Mesenteric fat pad (tissue), 1 donor: Measurements from ENCODE around the gene DLX5. TPM values are rescaled to one million over a fixed set of nuclear protein-coding genes. Genes with fewer than 3 reads are reported as not detected.
"Not testable (repeated sequence)": the region's sequence is repeated elsewhere in the genome, so short reads cannot be mapped to it uniquely, and the experiment has no call there.

Source experiments
- DNase-seq: peaks from one replicate; pipeline ENCODE4 v3.0.0-alpha.2; 2020; ENCODE audit warnings: low spot score
- long read RNA-seq: library from polyadenylated mRNA; unstranded; transcript quantifications from one replicate; pipeline ENCODE4 v2.0.0, GENCODE V29; 2020
- total RNA-seq: library from RNA; stranded (reverse); fragmentation: NEBNext Ultra II Directional; extraction: Animal tissue kit (Norgen Biotek cat#: 25700); gene quantifications from one replicate; pipeline ENCODE4 v1.2.1, GENCODE V29; 2021
- donor health status: DM: yes; HTN: yes; CAD: no.

Gene DLX5
- total RNA-seq, result 0.22 TPM
- long read RNA-seq, result 0 reads

- DNase-seq, result peak; percentile 88
Measured at GRCh38 chr7:97024209-97025129, at the start of gene DLX5. TSS of gene DLX5 (minus strand) at chr7:97024831. CDS start at chr7:97024623, 208 bp downstream.

DNA sequence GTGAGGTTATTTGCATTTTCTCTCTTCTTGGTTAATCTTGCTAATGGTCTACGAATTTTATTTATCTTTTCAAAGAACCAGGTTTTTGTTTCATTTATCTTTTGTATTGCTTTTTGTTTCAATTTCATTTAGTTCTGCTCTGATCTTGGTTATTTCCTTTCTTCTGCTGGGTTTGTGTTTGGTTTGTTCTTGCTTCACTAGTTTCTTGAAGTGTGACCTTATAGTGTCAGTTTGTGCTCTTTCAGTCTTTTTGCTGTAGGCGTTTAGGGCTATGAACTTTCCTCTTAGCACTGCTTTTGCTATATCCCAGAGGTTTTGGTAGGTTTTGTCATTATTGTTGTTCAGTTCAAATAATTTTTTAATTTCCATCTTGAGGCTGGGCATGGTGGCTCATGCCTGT lies 47.4 kb upstream of the DLX5 start:
- DNase-seq, result not testable (repeated sequence)

DNA sequence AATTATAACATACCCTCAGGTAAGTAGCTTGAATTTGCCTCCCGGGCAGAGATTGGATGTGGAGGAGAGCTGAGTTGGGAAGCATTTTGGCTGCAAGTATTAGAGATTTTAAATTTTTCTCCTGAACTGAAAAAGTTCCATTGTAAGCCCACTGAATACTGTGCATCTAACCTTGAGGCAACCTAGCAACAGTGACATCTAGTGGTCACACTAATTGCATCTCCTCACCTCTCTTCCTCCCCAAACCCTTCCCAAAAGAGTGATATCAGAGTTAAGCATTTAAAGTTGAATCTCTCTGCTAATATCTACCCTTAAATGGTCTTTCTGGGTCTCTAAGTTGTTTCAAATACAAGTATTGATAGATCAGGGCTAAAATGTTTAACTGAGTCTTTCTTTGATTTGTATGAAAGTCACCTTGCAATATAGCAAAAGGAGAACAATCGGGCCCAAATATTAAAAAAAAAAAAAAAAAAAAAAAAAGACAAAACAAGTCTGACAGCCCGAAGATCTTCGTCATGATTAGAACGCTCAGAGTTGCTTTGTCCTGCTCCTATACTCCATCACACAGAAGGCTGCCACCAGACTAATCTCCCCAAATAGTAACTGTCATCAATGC lies 40.4 kb upstream of the DLX5 start:
- DNase-seq, result no peak

- no peak for DNase-seq
Measured at GRCh38 chr7:97064020-97064419, 39.4 kb upstream of the DLX5 start.

DNA sequence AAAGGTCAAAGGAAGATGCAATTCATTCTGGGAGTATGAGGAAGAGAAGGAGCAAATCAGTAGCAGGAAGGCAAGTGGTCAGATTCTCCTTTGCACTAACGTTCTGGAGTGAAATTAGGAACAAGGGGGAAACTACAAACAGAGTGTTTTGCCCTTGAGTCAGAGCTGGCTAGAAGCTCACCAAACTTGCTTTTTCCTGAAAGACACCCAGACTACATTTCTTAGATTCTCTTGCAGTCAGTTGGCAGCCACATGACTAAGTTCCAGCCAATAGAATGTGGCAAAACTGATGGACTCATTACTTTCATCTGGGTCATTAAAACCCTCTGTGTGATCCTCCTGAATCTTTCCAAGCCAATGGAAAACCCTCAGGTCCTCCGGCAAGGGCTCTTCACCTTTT lies 18.6 kb upstream of the DLX5 start:
- DNase-seq, result no peak

DNA sequence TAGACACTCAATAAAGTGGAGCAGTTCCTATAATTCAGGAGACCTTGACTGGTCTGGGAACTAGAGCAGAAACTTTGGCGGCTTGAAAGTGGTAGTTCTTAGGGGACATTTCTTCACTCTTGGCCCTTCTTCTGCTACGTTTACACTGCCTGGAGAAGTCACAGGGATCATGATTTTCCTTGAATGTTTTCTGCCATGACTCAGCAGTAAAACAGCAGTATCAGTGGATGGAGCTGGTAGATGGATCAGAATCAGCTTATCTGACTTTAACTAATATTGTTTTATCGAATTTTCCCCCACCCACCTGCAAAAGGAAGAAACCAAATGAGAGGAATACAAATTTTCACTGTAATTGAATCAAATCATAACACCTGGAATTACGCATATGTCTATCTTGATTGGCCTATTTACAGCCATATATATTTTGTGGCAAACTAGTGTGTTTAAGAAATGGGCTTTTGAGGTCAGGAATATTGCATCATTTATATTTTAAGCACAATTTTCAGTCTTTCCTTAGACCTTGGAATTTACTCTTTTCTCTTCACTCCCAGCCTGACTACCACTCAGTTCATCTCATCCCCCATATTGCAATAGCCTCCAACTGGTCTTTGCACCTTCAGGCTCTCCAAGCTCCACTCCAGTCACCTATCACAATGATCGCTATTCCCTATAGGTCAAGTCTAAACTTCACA lies 14.9 kb upstream of the DLX5 start:
- no peak for DNase-seq

GRCh38 chr7:97034213-97034852 lies 9.7 kb upstream of the DLX5 start:
- DNase-seq, result not testable (repeated sequence)

DNA sequence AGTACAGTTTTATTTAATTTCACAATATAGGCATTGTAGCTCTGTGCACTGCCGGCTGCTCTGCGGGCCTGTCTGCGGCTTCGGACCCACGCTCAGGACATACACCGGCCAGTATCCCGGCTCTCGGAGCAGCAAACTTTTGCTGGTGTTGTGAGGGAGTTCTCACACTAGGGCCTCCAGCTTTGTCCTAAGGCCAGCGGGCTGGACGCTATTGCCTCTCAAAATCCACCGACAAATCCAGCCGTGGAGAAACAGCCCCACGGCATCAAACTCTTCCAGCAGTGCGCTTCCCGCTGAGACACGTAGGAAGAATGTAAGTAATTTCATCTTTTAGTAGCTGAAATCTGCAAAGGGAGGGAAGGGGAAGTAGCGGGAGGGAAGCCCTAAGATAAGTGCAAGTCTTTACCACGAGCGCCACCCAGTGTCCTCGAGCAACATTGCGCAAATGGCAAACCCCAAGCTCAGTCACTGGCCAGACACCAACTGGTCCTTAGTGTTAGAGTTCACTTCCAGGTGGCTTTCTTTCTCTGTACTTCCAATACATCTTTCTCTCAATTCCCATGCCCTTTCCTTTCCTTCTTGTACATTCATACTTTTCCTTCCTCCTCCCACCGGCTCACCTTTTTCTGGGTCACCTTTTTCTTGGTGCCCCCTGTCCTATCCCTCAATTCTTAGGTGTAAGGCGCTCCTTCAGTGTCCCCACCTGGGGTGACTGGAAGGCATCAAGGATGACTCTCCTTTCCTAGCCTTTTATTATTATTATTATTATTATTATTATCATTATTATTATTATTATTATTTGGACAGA lies 3.0 kb upstream of the DLX5 start:
- DNase-seq, result no peak

DNA sequence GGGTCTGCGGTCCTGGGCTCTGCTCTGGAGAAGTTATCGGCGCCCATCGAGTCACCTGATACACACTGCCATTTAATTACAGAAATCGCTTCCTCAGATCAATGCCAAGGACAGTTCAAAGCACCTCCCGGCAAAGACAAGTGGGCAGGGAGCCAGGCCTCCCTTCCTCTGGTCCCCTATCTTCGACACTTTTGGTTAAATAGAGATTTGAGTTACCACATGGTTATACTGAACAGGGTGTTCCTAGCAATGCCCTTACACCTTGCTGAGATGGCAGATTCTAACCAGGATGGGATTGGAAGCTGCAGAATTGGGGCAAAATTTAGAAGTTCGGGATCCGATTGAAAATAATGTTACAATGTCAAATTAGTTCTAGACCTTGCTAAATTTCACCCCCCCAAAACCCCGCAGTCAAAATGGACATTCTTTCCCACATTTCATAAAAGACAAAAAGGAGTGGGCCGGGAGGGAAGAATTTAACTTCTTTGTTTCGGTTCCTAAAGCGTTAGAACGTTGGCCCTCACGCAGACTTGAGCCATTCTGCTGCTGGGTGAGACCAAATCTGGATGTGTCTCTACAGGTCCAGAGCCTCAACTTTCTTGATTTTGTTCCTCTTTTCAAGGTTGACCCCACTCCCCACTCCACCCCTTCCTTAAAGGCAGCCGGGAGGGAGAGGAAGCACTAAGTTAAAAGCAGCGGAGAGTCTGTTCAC lies 2.2 kb upstream of the DLX5 start:
- no peak for DNase-seq

DNA sequence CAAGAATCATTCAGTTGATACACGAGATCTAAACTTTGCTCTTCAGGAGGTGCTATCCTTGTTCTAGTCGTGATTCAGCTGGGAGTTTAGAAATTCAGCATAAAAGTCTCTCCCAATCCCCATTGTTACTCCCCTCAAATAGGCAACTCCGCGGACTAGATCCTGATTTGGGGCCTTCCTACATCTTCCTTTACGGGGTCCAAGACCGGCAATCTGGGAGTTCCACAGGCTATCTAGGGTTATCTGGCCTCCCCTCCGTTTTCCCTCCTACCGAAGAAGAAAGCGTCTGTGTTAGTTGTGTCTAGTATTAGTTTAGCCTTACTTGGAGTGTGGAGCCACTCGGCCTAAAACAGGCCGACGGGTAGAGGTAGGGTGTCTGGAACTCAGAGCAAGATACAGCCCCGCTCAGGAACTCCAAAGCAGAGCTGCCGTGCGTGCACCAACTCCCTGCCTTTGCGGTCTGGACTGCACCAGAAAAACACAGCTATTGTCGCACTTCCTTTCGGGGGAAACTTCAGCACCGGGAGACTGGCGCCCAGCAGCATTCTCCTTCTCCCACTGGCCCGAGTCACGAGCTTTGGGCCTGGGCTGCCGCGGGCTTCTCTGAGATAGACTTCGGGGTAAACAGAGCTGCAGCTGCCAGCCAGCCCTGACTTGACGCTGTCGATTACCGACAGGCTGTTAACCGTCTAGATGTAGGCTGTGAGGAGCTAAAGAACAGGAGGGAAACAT lies 1.5 kb upstream of the DLX5 start:
- DNase-seq, result no peak

- no peak for DNase-seq
Measured at GRCh38 chr7:97025130-97025499, 484 bp upstream of the DLX5 start.

GRCh38 chr7:97022491-97023306 lies 1.9 kb downstream of the DLX5 start:
- no peak for DNase-seq

DNA sequence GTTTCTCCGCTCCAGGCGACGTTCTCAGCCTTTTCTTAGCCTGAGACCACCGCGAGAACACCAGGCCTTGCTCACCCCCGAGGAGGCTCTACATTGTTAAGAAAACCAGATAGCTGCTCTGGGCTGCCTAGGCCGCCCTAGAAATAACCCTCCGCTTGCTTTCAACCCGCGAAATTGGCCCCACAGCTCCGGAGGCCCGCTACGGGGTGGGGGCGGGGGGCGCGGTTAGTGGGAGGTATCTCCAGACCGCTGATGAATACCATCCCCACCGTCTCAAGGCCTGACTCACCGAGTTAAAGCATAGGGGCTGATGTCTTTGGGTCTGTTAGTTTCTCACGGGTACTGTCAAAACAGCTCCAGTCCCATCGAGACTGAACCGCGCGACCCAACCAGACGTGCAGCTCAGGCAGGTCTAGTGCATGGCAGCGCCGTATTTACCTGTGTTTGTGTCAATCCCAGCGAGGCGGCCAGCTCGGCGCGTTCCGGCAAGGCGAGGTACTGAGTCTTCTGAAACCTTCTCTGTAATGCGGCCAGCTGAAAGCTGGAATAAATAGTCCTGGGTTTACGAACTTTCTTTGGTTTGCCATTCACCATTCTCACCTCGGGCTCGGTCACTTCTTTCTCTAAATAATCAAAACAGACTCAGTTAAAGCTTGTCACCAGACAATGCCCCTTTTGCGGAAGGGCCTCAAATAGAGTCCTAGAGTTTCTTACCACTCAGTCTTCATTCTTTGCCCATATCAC lies 2.7 kb downstream of the DLX5 start:
- no peak for DNase-seq

GRCh38 chr7:97020996-97021746 lies 3.5 kb downstream of the DLX5 start:
- DNase-seq, result no peak

DNA sequence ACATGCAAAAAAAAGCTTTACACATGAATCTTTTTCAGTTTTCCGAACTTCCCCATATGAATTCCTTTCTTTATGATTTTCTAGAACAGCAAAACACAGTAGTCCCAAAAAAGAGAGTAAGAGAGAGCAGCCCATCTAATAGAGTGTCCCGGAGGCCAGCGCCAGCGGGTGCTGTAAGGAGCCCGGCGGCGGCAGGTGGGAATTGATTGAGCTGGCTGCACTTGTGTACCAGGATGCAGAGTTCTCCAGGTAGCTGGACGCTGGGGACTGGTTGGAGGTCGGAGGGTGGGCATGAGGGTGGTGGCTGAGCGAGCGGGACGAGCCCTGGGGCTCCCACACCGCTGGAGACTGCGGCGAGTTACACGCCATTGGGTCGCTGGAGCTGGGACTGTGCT lies 4.0 kb downstream of the DLX5 start:
- DNase-seq, result peak; percentile 81

DNA sequence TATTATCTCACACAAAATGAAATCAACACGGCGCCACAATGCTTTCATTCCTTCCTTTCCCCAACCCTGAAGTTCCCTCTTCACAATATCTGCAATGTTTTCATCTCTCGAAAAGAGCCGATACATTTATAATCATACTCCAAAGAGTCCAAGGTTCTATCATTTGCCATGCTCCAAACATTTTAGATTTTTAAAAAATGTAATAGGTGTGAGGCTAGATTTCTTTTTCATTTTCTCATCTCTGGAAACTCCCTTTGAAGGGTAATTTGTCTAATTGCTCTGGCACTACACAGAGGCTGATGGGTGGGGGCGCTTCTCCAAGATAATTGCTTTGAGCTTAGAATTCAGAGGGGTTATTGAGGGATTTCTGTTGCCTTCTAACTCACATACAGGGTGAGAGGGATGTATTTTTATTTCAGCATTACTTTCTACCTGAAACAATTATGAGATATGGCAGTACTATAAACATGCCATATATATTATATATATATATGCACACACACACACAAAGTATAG lies 4.9 kb downstream of the DLX5 start:
- no peak for DNase-seq
